Measurements from ENCODE around the gene TSPAN31. TPM values are rescaled to one million over a fixed set of nuclear protein-coding genes. Genes with fewer than 3 reads are reported as not detected.

Gene TSPAN31
- total and polyA plus RNA-seq, 2 of the 8 experiments (the other 6 are each of a cell fraction or from before 2014, with no cell fraction given): 15.8 to 31.4 TPM

- TF ChIP-seq, protein P1, sequence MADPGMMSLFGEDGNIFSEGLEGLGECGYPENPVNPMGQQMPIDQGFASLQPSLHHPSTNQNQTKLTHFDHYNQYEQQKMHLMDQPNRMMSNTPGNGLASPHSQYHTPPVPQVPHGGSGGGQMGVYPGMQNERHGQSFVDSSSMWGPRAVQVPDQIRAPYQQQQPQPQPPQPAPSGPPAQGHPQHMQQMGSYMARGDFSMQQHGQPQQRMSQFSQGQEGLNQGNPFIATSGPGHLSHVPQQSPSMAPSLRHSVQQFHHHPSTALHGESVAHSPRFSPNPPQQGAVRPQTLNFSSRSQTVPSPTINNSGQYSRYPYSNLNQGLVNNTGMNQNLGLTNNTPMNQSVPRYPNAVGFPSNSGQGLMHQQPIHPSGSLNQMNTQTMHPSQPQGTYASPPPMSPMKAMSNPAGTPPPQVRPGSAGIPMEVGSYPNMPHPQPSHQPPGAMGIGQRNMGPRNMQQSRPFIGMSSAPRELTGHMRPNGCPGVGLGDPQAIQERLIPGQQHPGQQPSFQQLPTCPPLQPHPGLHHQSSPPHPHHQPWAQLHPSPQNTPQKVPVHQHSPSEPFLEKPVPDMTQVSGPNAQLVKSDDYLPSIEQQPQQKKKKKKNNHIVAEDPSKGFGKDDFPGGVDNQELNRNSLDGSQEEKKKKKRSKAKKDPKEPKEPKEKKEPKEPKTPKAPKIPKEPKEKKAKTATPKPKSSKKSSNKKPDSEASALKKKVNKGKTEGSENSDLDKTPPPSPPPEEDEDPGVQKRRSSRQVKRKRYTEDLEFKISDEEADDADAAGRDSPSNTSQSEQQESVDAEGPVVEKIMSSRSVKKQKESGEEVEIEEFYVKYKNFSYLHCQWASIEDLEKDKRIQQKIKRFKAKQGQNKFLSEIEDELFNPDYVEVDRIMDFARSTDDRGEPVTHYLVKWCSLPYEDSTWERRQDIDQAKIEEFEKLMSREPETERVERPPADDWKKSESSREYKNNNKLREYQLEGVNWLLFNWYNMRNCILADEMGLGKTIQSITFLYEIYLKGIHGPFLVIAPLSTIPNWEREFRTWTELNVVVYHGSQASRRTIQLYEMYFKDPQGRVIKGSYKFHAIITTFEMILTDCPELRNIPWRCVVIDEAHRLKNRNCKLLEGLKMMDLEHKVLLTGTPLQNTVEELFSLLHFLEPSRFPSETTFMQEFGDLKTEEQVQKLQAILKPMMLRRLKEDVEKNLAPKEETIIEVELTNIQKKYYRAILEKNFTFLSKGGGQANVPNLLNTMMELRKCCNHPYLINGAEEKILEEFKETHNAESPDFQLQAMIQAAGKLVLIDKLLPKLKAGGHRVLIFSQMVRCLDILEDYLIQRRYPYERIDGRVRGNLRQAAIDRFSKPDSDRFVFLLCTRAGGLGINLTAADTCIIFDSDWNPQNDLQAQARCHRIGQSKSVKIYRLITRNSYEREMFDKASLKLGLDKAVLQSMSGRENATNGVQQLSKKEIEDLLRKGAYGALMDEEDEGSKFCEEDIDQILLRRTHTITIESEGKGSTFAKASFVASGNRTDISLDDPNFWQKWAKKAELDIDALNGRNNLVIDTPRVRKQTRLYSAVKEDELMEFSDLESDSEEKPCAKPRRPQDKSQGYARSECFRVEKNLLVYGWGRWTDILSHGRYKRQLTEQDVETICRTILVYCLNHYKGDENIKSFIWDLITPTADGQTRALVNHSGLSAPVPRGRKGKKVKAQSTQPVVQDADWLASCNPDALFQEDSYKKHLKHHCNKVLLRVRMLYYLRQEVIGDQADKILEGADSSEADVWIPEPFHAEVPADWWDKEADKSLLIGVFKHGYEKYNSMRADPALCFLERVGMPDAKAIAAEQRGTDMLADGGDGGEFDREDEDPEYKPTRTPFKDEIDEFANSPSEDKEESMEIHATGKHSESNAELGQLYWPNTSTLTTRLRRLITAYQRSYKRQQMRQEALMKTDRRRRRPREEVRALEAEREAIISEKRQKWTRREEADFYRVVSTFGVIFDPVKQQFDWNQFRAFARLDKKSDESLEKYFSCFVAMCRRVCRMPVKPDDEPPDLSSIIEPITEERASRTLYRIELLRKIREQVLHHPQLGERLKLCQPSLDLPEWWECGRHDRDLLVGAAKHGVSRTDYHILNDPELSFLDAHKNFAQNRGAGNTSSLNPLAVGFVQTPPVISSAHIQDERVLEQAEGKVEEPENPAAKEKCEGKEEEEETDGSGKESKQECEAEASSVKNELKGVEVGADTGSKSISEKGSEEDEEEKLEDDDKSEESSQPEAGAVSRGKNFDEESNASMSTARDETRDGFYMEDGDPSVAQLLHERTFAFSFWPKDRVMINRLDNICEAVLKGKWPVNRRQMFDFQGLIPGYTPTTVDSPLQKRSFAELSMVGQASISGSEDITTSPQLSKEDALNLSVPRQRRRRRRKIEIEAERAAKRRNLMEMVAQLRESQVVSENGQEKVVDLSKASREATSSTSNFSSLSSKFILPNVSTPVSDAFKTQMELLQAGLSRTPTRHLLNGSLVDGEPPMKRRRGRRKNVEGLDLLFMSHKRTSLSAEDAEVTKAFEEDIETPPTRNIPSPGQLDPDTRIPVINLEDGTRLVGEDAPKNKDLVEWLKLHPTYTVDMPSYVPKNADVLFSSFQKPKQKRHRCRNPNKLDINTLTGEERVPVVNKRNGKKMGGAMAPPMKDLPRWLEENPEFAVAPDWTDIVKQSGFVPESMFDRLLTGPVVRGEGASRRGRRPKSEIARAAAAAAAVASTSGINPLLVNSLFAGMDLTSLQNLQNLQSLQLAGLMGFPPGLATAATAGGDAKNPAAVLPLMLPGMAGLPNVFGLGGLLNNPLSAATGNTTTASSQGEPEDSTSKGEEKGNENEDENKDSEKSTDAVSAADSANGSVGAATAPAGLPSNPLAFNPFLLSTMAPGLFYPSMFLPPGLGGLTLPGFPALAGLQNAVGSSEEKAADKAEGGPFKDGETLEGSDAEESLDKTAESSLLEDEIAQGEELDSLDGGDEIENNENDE (IDR thresholded peaks at IDR 0.05; ENCODE audit: insufficient replicate concordance, low read length): no peak
- TF ChIP-seq CHD2 (IDR thresholded peaks at IDR 0.05; ENCODE audit: low read length): no peak
- no peak for TF ChIP-seq POLR2AphosphoS5 (IDR thresholded peaks at IDR 0.05; ENCODE audit: low read depth, low read length)
Observed at GRCh38 chr12:57722716-57723629, 21.9 kb upstream of the TSPAN31 start (continued).

All from H1 (cell line).